Measurements from ENCODE around the gene SRPK2.
"Not testable (repeated sequence)": the region's sequence is repeated elsewhere in the genome, so short reads cannot be mapped to it uniquely, and the experiment has no call there.

The SRPK2 gene

GRCh38 chr7:105297985-105298384 lies 90.7 kb downstream of the SRPK2 start:
- DNase-seq: no peak

- DNase-seq: no peak
Measured at GRCh38 chr7:105297309-105297708, 91.4 kb downstream of the SRPK2 start.

DNA sequence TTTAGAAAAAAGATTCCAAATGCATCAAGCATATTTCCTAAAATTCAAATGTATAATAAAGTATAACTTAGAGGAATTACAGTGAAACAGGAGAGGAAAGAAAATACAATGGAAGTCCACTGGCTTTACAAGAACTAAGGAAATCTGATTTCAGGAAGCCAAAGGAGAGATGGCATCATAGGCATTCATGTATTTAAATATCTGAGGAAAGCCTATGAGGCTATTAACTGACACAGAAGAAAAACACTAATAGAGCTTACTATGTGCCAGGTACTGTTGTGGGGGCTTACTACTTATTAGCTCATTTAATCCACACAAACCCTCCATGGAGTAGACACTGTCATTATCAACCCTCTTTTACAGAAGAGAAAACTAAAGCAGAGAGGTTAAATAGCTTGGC lies 92.2 kb downstream of the SRPK2 start:
- no peak for DNase-seq

- DNase-seq: no peak
Measured at GRCh38 chr7:105295596-105296352, 92.9 kb downstream of the SRPK2 start.

GRCh38 chr7:105294482-105294881 lies 94.2 kb downstream of the SRPK2 start:
- not testable (repeated sequence) for DNase-seq

DNA sequence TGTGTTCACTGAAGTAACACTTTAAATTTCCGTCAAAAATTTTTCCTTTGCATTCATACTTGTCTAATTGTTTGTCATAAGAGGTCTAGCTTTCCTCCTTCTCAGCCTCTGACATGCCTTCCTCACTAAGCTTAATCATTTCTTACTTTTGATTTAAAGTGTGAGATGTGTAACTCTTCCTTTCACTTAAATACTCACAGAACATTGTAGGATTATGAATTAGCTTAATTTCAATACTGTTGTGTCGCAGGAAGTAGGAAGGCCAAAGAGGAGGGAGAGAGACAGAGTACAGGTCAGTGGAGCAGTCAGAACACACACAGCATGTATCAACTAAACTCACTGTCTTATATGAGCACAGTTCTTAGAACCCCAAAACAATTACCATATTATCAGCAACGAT lies 99.0 kb downstream of the SRPK2 start:
- no peak for DNase-seq

- DNase-seq: no peak
Measured at GRCh38 chr7:105286441-105286840, 102.3 kb downstream of the SRPK2 start.

DNA sequence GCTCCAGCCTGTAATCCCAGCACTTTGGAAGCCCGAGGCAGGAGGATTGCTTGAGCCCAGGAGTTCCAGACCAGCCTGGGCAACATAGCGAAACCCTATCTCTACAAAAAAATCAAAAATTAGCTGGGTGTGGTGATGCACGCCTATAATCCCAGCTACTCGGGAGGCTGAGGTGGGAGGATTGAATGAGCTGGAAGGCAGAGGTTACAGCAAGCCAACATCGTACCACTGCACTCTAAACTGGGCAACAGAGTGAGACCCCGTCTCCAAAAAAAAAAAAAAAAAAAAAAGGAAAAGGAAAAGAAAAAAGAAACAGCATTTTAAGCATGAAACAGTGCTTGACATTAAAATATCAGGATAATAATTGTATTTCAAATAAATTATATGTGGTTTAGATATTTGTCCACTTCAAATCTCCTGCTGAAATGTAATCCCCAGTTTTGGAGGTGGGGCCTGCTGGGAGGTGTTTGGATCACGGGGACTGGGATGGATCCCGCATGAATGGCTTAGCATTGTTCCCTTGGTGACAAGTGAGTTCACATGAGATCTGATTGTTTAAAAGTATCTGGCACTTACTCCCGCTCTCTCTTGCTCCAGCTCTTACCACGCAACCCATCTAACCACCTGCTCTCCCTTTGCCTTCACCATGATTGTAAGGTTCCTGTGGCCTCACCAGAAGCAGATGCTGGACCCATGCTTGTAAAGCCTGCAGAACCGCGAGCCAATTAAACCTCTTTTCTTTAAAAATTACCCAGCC lies 103.4 kb downstream of the SRPK2 start:
- no peak for DNase-seq

- no peak for DNase-seq
Measured at GRCh38 chr7:105284014-105284413, 104.7 kb downstream of the SRPK2 start.

GRCh38 chr7:105281966-105282365 lies 106.8 kb downstream of the SRPK2 start:
- no peak for DNase-seq

DNA sequence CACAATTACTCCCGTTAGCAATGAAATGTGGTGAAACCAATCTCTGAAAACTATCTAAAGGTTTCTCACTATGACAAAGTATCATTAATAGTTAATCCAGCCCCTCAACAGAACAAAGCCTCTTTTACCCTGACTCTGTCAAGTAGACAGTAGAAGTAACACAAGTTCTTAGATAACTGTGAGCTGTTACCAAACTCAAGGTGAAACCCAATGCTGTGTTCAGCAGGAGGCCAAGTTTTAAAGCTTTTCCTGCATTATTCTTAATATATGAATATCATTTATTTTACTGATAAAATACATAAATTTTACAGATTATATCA lies 109.1 kb downstream of the SRPK2 start:
- DNase-seq: no peak

GRCh38 chr7:105278973-105279687 lies 109.6 kb downstream of the SRPK2 start:
- DNase-seq: no peak

- no peak for DNase-seq
Measured at GRCh38 chr7:105278565-105278964, 110.2 kb downstream of the SRPK2 start.

DNA sequence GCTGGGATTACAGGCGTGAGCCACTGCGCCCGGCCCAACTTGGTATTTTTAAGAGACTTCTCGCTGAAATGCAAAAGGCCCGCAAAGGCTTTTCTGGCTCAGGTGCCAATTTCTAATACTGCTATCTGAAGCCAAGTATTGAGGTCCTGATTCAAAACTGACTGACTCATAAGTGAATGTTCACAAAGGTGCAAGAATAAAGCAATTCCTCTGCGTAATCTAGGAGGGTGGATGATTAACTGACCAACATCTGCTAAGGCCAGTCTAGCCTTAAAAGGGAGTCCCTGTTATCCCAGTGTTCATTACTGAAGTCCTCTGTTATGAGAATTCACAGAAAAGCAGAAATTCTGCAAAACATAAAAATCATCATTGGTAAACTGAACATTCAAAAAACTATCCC lies 111.4 kb downstream of the SRPK2 start:
- no peak for DNase-seq

DNA sequence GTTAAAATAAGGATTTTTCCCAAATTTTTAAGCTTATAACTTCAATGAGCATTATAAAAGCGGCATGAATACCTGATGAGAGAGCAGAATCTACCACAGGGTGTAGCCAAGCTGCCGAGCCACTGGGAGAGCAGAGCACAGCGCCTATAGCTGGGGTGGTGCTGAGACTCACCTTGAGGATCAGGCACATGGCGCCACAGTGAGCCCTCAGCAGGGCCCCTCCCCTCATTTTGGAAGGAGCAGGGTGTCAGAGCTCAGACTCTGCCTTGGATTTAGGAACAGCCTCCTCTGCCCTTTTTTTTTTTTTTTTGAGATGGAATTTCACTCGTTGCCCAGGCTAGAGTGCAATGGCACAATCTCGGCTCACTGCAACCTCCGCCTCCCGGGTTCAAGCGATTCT lies 118.6 kb downstream of the SRPK2 start:
- no peak for DNase-seq

- no peak for DNase-seq
Measured at GRCh38 chr7:105269397-105269796, 119.3 kb downstream of the SRPK2 start.

DNA sequence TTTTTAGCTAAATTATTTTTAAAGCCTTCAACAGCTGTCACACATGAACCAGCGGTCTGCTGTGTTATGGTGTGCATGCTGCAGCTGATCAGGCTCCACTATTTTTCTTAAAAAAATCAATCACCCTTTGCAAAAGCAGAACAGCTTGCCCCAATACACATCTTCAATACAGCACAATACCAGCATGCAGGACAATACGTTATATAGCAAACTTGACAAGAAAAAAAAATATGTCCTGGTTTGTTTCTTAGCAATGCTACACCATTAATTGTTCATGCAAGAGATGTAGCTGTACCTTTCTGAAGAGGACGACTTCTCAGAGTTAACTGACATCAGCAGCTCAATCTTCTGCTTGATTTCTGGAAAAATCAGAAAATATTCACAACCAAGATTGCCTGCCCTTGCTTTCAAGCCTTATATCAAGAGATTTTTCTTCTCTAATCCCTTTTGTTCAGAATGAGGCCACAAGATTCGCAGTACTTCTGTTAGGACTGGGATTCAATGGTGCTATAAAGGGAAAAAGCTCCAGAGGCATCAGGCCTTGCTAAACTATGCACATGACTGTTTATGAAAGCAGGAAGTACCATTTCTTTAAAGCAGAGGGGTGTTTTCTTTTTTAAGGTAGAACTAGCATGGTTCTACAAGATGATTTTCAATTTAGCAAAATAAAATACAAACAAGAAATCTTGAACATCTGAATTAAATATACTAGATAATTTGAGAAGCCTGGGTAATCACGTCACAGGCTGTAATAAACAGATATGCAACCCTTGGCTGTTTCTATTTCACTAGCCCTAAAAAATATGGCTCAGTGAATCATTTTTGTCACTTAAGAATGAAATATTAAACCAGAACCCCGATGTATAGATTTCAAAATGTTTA lies 120.0 kb downstream of the SRPK2 start:
- no peak for DNase-seq

- DNase-seq: no peak
Measured at GRCh38 chr7:105268056-105268455, 120.7 kb downstream of the SRPK2 start.

GRCh38 chr7:105267244-105267643 lies 121.5 kb downstream of the SRPK2 start:
- DNase-seq: no peak

DNA sequence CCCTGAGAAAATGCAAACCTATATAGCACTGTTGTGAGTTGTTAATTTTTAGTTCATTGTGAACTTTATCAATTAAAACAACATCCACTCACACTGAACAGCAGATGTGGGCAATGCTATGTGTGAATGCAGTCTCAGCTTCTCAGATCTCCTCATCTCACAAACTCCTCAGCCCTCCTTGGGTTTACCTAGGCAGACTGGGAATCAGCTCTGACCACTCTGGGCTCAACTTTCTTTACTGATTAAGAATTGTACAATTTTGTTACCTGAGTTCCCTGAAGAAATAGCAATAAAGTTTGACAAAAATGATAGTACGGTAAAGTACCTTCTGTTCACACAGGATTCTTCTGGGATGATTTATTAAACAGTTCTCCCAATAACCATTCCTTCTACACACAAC lies 124.0 kb downstream of the SRPK2 start:
- no peak for DNase-seq

GRCh38 chr7:105261689-105262088 lies 127.0 kb downstream of the SRPK2 start:
- DNase-seq: no peak

- DNase-seq: not testable (repeated sequence)
Measured at GRCh38 chr7:105260201-105260871, 128.4 kb downstream of the SRPK2 start.
